Activated CD8-positive, alpha-beta memory T cell treated with anti-CD3 and anti-CD28 coated beads for 1 hour (primary cell): Measurements from ENCODE around the gene BCL11A.
"Not testable (repeated sequence)": the region's sequence is repeated elsewhere in the genome, so short reads cannot be mapped to it uniquely, and the experiment has no call there.

Experiments
- DNase-seq, 2 donors: peaks; one replicate each; pipeline ENCODE4 v3.0.0-alpha.2; 2020; ENCODE audit warnings: low read depth in 1 of 2; ENCODE audit errors: extremely low read depth in 1 of 2

Gene BCL11A

DNA sequence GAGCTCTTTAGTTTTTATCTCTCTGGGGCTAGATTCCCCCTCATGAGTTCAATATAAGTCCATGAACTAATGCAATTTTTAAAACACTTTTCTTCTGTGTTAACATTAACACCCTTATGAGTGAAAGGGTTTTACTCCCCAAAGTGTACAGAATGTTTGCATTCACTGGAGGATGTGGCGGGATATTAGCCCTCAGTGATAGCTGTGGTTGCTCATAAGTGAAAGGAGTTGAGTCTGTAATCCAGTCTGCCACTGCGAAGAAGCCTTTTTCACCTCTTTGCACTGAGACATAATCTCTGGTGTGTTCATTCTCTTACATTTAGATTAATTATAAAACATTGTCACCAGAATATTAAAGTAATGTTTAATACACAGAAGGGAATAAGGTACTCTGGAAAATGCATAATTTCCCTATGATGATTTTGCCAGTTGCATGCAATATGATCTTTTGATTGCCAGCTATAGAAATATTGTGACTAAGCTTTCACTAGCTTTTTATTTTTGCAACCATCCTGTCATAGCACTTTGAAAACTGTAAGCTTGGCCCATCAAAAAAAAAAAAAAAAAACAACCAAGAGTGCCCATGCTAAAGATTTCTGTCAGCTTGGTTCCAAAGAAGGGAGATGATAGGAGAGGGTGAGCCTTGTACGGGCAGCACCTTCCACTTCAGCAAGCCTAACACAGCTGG is 113.2 kb downstream of the BCL11A start:
- DNase-seq = no peak

DNA sequence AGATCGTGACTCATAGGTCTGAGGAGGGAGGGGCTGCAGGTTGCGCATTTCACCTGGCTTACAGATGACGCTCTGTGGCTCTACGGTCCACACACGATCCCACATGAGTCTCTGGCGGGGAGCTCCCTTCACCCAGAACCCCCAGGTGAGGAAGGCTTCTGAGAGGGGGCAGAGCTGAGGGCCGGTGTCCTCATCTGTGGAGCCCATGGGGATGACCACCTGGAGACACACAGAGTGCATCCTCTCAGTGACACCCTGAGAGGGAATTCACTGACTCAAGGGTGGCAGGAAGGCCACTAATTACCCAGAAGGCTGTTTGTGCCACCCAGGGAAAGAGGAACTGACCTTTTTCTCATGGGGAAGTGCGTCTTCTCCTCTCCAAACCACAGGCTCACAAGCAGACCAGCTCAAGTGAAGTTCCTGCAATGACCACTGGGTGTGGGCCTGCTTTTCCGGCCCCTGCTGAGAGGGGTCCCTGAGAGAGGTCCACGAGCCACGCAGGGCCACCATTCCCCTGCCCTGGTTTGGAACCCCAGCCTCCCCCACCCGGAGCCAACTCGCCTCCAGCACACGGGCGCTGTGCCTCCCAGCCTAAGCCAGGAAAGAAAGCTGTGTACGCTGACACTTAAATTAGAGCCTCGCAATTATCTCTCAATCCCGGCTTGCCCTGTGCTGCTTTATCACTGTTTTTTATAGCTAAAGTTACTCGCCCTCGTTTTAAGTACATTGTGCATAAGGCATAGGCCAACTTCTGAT is 114.1 kb downstream of the BCL11A start:
- DNase-seq = no peak

DNA sequence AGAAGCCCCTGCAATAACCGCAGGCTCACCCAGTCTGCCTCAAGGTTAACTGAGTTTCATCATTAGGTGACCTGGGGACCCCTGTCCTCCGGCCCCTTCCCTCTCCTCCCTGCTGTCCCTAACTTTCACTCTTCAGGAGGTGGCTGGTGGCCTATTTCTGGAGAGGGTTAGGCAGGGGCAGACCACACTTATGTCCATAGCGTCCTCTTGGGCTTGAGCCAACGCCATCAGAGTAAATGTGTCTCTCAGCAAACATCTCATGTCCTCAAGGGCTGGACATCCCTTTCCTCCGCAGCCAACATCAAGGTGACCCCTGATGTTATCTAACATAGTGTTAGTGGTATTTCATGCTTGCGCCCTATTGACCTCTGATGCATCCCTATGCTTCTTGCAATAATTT is 114.8 kb downstream of the BCL11A start:
- no peak for DNase-seq

DNA sequence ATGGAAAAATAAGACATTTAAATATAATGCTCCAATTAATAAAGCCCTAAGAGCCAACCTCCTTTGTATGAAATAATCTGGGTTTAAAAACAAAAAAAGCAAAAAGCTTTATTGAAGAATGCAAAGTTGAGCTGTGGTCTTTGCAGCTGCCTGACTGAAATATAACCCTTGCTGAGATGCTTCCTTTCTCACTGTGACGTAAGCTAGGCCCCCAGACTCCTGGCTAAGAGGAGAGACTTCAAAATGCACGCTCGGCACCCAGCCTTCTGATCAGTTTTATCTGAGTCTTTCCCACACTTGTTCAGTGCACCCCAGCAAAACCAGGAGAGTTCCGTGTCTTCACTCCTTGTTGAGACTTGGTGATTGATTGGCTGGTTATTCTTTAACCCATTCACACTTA is 115.3 kb downstream of the BCL11A start:
- no peak for DNase-seq

DNA sequence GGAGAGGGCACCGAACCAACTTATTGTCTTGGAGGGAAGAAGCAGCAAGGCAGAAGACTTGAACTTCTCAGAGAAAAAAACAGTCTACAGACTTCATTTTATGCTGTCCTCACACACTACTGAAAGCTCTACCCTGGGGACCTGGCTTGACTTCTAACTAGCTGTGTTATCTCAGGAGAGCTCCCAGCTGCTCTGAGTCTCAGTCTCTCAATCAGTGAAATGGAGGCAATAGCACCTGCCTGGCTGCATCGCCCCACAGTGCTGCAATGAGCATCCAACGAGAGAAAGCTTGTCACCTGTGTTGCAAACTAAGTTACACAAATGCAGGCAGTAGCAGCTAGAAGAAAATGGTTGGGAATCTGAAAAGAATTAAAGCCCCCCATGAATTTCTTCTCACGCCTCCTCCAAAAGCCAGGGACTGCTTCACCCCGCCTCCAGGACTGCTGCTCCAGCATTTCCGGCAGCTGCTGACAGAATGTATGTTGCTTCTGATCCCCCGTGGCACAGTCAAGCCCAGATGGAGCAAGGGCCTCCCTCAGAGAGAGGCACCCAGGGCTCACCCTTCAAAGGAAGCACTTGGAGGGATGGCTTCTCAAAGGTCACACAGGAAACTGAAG is 116.3 kb downstream of the BCL11A start:
- DNase-seq = no peak

DNA sequence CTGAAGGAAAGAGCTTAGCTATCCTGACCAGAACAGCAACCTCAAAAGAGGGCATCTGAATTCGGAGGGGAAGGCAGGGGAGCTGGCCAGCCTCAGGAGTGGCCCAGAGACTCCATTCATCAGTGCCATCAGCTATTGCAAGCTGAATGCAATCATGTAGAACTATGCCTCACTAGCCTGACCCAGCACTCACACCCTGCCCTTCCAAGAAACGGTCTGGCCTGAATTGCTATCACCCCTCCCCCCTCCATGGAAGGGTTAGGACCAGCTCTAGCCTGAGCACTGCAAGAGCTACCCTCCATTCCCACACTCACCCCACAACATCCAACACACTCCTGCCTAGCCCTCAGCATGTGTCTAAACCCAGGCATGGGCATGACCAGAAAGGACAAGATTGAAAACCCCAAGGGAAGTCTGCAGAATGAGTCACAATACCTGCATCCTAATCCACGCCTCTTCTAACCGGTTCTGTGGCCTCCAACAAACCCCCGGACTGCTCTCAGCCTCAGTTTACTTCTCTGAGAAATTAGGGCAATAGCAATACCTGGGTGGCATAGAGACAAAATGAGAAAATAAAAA is 120.3 kb downstream of the BCL11A start:
- no peak for DNase-seq

DNA sequence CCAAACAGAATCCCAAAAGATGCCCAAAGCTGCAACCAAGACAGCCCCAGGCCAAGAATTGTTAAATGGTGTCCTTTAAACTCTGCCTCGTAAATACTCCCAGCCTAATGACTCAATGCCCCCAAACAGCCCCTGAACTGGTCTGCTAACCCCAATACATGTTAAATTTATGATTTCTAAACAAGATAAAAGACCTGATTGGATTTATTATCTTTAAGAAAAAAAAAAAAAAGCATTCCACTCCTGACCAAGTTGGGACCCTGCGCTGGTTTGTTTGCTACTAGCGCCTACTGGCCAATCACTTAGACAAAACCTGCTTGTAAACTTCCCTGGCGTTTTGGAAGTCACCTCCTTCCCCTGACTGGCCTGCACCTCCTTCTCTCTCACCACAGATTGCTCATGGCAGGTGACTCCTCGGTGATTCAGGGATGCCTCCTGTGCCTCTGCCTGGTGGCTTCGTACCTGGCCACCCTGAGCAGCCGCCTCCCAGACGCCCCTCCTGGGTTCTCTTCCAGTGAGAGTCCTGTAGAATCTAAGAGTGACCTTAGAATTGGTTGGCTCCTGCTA is 121.3 kb downstream of the BCL11A start:
- DNase-seq = no peak

DNA sequence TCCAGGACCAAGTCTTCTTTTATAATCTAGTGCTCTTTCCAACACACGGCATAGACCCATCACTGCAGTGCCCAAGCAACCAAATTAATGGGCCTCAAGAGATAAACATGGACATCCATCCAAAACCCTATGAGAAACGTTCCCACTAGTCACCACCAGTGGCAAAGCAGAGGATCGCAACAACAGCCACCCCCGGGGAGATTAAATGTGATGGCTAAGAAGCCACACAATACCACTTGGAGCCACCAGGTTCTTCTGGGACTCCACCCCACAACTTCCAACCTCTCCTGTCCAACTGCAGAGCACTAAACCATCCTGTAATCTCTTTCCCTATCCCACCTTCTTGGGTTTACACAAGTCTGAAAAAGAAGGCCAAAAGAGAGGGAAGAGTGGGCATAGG is 123.8 kb downstream of the BCL11A start:
- DNase-seq = no peak

DNA sequence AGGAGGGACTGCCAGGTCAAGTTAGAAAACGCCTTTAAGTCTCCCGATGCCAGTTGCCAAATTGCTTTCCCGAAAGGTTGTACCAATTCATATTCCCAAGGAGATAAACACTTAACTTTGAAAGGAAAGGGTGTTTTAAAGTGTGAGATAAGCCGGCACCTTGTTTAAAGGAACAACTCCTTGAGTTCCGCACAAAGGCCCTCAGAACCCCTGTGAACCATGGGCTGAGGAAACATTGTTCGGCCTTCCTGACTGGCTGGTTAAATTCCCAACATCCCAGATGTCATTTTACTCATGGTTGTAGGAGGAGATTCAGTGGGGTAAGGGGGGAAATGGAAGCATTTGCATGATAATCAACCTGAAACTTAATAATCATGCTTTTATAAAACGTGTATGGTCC is 126.6 kb downstream of the BCL11A start:
- DNase-seq = no peak

DNA sequence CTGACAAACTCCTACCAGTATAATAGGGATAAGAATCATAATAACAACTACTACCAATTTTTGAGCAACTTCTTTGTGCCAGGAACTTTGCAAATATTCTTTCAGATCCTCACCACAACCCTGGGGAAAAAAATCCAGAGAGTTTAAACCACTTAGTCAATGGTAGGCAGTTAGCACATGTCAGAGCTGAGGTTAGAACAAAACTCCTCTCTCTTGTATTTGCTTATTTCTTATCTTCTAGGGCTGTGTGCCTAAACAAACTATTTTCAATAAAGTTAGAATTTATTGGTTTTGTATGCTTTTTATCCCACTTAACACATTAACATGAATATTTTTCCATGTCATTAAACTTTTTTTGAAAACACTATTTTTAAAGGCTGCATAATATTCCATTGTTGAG is 127.1 kb downstream of the BCL11A start:
- DNase-seq = no peak

DNA sequence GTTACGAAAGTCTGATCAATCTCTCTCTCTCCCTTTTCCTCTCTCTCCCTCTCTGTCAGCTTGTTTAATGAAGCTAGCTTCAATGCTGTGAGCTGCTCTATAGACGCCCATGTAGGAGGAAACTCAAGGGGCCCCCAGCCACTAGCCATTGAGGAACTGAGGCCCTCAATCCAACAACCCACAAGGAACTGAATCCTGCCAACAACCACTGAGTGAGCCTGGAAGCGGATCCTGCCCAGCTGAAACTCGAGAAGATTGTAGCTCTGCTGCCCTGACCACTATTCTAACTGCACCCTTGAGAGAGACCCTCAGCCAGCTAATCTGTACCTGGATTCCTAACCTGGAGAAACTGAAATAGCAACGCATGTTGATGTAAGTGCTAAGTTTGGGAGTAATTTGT is 129.2 kb downstream of the BCL11A start:
- DNase-seq = no peak

DNA sequence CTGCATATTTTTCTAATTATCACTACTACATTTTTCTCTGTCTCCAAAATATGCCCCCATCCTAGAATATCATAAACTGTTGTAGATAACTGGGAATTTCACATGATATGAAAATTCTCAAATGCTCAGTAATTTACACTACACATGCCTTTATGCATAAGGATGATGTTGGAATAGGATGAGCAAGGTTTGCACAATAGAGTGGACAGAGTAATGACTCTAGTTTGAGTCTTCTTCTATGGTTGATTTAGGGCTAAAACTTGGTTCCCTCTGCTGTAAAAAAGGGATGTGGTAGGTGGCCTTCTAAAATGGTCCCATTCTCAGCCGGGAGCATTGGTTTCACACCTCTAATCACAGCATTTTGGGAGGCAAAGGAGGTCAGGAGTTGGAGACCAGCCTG is 129.9 kb downstream of the BCL11A start:
- no peak for DNase-seq

DNA sequence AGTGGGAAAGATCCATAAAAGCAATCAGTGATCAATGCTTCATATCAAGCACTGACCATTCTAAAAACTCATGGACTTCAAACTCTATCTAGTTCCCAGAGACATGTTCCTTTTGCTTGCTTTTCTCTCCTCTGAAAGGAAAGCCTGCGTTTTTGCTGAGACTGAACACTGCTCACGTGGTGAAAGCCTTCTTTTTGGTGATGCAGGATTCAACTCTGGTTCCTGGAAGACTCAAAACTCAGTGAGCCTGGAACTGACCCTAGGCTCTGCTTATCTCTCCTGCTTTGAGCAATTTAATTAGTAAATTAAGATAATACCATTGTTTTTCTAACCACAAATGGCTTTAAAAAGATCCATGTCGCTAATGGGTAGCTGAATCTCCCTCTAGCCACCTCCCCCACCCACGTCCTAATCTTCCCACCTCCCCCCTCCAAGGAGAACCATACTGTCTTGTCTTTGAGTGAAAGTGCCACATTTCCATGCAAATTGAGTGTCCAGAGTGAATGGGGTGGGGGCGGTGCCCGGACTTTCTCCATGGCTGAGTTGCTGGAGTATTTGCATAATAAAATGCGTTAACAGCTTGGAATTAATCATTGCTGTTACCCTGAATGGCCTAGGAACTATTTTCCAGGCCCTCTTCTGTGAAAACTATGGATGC is 130.5 kb downstream of the BCL11A start:
- DNase-seq = no peak

DNA sequence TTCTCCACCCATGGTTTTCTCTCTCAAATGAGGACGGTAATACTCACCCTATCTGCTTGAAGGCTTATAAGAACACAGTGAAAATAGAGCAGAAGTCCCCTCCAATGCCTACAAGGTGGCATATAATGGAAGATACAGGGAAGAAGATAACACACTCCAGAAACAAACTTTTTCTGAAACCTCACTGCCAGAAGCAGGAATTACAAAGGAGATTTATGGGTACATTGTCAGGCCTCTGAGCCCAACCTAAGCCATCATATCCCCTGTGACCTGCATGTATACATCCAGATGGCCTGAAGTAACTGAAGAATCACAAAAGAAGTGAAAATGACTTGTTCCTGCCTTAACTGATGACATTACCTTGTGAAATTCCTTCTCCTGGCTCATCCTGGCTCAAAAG is 136.2 kb downstream of the BCL11A start:
- DNase-seq = not testable (repeated sequence)

DNA sequence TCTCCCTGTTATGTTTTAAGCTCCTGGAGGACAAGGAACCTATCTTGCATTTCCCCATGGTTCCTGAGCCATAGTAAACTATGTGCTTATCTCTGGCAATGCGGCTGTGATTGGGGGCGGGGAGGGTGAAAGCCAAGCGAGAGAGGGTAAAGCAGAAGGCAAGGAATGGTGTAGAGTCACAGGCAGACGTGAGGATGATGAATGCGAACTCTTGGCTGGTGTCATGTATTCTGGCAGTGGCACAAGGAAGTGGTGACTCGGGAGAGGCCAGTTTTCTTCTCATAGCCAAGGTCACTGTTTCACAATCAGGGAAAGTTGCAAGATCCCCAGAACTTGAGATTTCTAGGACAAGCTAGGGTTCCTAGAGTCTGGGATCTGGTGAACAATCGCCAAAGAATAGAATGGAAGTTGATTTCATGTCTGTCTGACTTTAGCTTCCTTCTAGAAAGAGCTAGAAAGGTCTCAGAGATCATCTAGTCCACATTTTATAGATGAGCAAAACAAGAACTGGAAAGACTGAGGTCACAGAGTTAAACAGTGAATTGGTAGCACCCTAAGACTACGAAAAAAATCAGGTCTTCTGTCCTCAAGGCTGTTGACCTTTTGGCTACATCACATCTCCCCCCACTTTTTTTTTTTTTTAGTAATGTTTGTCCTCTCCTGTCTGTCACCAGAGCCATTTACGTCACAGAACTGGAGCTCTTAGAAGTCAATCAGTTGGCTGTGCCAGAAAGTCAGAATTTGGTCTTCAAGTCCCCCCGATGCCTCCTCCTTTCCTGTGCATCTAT is 137.0 kb downstream of the BCL11A start:
- DNase-seq = no peak

DNA sequence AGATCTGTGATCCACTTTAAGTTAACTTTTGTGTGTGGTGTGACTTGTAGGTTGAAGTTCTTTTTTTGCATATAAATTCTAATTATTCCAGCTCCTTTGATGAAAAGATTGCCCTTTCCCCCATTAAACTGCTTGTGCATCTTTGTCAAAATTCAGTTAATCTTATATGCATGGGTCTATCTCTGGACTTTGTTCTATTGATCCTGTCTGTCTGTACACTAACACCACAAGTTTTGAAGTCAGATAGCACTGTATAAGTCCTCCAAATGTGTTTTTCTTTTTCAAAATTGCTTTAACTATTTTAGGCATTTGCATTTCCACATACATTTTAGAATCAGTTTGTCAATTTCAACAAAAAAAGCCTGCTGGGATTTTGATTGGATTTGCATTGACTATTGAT is 137.6 kb downstream of the BCL11A start:
- no peak for DNase-seq

DNA sequence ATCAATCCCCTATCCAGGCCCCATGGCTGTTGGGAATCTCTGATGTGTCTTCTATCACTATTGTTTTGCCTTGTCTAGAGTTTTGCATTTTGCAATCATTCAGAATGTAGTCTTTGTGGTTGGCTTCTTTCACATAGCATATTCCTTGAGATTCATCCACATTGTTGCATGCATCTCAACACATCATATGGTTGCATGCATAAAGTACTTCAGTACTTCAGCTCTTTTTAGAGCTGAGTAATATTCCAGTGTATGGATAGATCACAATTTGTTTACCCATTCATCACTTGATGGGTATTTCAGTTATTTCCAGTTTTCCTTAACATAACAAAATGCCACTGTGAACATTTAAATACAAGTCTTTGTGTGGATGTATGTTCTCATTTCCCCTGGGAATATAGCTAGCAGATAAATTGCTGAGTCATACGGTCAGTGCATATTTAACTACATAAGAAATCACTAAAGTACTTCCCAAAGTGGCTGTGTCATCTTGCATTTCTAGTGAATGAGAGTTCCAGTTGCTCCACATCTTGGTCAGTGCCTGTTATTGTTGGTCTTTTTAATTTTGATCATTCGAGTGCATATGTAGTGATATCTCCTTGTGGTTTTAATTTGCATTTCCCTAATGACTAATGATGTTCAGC is 138.8 kb downstream of the BCL11A start:
- DNase-seq = no peak

DNA sequence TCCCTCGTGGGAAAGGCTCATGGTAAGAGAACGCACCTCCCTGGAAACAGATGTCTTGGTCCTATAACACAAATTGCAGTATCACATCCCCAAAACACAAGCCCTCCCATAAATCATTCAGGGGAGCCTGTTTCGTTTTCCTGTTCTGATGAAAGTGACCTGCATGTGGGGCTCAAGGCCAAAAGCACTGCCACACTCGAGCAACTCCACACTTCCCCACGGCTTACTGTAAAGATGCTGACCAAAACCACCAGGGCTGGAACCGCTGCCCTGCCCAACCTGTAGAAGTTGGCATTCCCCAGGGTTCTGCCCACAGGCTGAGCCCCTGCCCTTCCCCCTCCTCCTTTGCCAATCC is 139.7 kb downstream of the BCL11A start:
- no peak for DNase-seq

DNA sequence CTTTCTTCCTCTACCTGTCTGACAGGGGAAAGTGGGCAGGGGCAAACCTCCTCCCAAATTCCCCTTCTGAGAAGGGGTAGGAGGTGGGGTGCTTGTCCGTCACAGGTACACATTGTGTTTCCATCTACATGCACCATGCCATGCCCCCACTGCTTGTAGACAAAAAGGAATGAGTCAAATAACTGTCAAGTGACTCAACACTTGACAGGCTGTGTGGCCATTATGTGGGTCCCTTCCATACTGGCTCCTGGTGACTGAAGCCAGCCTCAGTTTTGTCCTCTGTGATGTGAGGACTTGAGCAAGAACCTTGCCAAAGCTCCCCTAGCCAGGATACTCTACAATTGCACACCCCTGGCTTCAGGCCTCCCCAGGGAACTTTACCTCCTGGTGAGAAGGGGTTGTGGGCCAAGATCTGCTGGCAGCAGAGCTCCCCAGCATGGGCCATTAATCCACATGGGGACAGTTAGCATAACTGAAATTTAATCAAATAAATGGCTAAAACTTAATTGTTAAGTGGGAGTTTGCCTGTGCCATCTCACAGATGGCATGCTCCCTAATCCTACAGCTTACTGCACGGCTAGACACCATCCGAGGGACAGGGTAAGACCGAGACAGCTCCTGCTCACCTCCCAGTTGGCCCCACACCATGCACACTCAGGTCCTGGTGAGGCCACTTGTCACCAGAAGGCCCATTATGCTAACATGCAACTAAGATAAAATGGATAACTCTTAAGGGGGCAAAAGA is 140.2 kb downstream of the BCL11A start:
- no peak for DNase-seq
